Fibroblast of lung (primary cell): Measurements from ENCODE around the gene ATP2A2. TPM values are rescaled to one million over a fixed set of nuclear protein-coding genes. Genes with fewer than 3 reads are reported as not detected.

Source experiments
- DNase-seq, 2 donors: peaks; one replicate each; pipeline versions ENCODE4 v3.0.0 to v3.0.0-alpha.2; 2010; ENCODE audit warnings: low read depth in 2 of 2
- H2AFZ ChIP-seq: 2 replicates; pipeline ENCODE4 v1.5.1; 2012; ENCODE audit warnings: low read length, control low read depth, inconsistent platforms
- H3K27ac ChIP-seq: 2 replicates; pipeline ENCODE4 v1.5.1; 2011; ENCODE audit warnings: low read length, control low read depth; ENCODE audit not compliant: insufficient read depth
- H3K27me3 ChIP-seq: 2 replicates; pipeline ENCODE4 v1.5.1; 2011; ENCODE audit warnings: mild to moderate bottlenecking, low read length; ENCODE audit not compliant: control insufficient read depth, insufficient read depth
- H3K36me3 ChIP-seq: 2 replicates; pipeline ENCODE4 v1.5.1; 2011; ENCODE audit warnings: low read length; ENCODE audit not compliant: control insufficient read depth, insufficient read depth
- H3K4me1 ChIP-seq: 2 replicates; pipeline ENCODE4 v1.5.1; 2011; ENCODE audit warnings: low read length; ENCODE audit not compliant: control insufficient read depth, insufficient read depth; ENCODE audit errors: extremely low read depth
- H3K4me2 ChIP-seq: 2 replicates; pipeline ENCODE4 v1.5.1; 2011; ENCODE audit warnings: low read length, control low read depth; ENCODE audit not compliant: insufficient read depth; ENCODE audit errors: extremely low read depth
- H3K4me3 ChIP-seq, 4 experiments: fragments of 200-600 bp in 1 of 4; sonication (generic) in 1 of 4; replicated peaks in 1 of 4; 2 replicates each; pipeline ENCODE4 v1.5.1; 2011 to 2016; ENCODE audit warnings: low read length in 4 of 4, low read depth in 3 of 4, mild to moderate bottlenecking in 3 of 4, control low read depth in 2 of 4, inconsistent platforms in 1 of 4, mixed read lengths in 1 of 4; ENCODE audit not compliant: insufficient read depth in 1 of 4; ENCODE audit errors: control extremely low read depth in 1 of 4
- H3K79me2 ChIP-seq: 2 replicates; pipeline ENCODE4 v1.5.1; 2012; ENCODE audit warnings: mild to moderate bottlenecking, low read length, inconsistent platforms; ENCODE audit not compliant: control insufficient read depth, insufficient read depth
- H3K9ac ChIP-seq: 2 replicates; pipeline ENCODE4 v1.5.1; 2011; ENCODE audit warnings: mild to moderate bottlenecking, low read length, control low read depth; ENCODE audit not compliant: insufficient read depth
- H3K9me3 ChIP-seq: 2 replicates; pipeline ENCODE4 v1.5.1; 2012; ENCODE audit warnings: low read depth, low read length; ENCODE audit not compliant: control insufficient read depth, insufficient read depth
- H4K20me1 ChIP-seq: 2 replicates; pipeline ENCODE4 v1.5.1; 2011; ENCODE audit warnings: low read length; ENCODE audit not compliant: control insufficient read depth, insufficient read depth; ENCODE audit errors: extremely low read depth
- CTCF ChIP-seq, 2 donors: IDR thresholded peaks in 1 of 2; conservative IDR thresholded peaks in 1 of 2; 1 replicate in 1 of 2; 2 replicates in 1 of 2; pipeline ENCODE4 v1.5.1; 2011 to 2012; ENCODE audit warnings: low read length in 2 of 2, control low read depth in 1 of 2, inconsistent platforms in 1 of 2, low read depth in 1 of 2, mild to moderate bottlenecking in 1 of 2
- EZH2 ChIP-seq: IDR thresholded peaks from 2 replicates; pipeline ENCODE4 v1.5.1; 2012; ENCODE audit warnings: low read length, control low read depth, mild to moderate bottlenecking; ENCODE audit errors: missing control alignments
- polyA plus RNA-seq, 2 donors: library from polyadenylated mRNA; depleted of rRNA in 1 of 2; stranded (reverse) in 1 of 2; unstranded in 1 of 2; fragments of >200 nt; gene quantifications; 2 replicates each; pipeline ENCODE4 v1.2.1, GENCODE V29; 2011 to 2012; ENCODE audit warnings: missing spikeins in 1 of 2
- total RNA-seq: library from RNA; depleted of rRNA; stranded (reverse); fragments of >200 nt; gene quantifications from 2 replicates; pipeline ENCODE4 v1.2.1, GENCODE V29; 2014

Gene ATP2A2
- total and polyA plus RNA-seq, 2 donors (not counting 1 experiment from before 2014, with no cell fraction given) = 151 to 216 TPM

GRCh38 chr12:110310763-110311162 is 29.7 kb downstream of the ATP2A2 start:
- Histone ChIP-seq H3K4me1 (no peaks in the 10 kb centered on the region), H3K9me3 (no peaks in the 10 kb centered on the region), H3K4me3 (no peak overlapping the region), H3K79me2 (peaks cover 80% of the 10 kb centered on the region), H3K4me2 (no peak overlapping the region), H2AFZ (no peak overlapping the region), H3K27ac (no peak overlapping the region), H3K27me3 (no peaks in the 10 kb centered on the region), H3K9ac (no peak overlapping the region), H4K20me1 (no peaks in the 10 kb centered on the region), H3K36me3 (peaks cover 4% of the 10 kb centered on the region)
- DNase-seq = no peak
- TF ChIP-seq CTCF (conservative IDR thresholded peaks at IDR 0.05 in 1 of 2, IDR thresholded peaks at IDR 0.05 in 1 of 2; ENCODE audit: low read depth in 1 of 2, low read length in 2 of 2) (no peak), EZH2 (no peak)

- TF ChIP-seq CTCF (conservative IDR thresholded peaks at IDR 0.05 in 1 of 2, IDR thresholded peaks at IDR 0.05 in 1 of 2; ENCODE audit: low read depth in 1 of 2, low read length in 2 of 2) (no peak), EZH2 (no peak)
- no peak overlapping the region for H3K4me3 ChIP-seq
- H4K20me1 ChIP-seq = no peaks in the 10 kb centered on the region
- H3K4me1 ChIP-seq = peaks cover 8% of the 10 kb centered on the region
- no peak overlapping the region for H3K4me2 ChIP-seq
- H3K79me2 ChIP-seq = peaks cover 82% of the 10 kb centered on the region
- H3K9ac ChIP-seq = no peak overlapping the region
- H3K27me3 ChIP-seq = no peaks in the 10 kb centered on the region
- H3K36me3 ChIP-seq = peaks cover 4% of the 10 kb centered on the region
- H3K27ac ChIP-seq = no peak overlapping the region
- no peak for DNase-seq
- no peak overlapping the region for H2AFZ ChIP-seq
- H3K9me3 ChIP-seq = no peaks in the 10 kb centered on the region
Measured at GRCh38 chr12:110311903-110312302, 30.9 kb downstream of the ATP2A2 start.

- peak; percentile 66 to 78 for DNase-seq
- peaks cover 11% of the 10 kb centered on the region for H3K4me1 ChIP-seq
- no peaks in the 10 kb centered on the region for H3K27me3 ChIP-seq
- no peak overlapping the region for H3K4me2 ChIP-seq
- H4K20me1 ChIP-seq = no peaks in the 10 kb centered on the region
- H3K9ac ChIP-seq = no peak overlapping the region
- H3K9me3 ChIP-seq = no peaks in the 10 kb centered on the region
- H2AFZ ChIP-seq = no peak overlapping the region
- H3K27ac ChIP-seq = peak overlapping the region; percentile 58
- H3K79me2 ChIP-seq = peaks cover 78% of the 10 kb centered on the region
- TF ChIP-seq CTCF (conservative IDR thresholded peaks at IDR 0.05 in 1 of 2, IDR thresholded peaks at IDR 0.05 in 1 of 2; ENCODE audit: low read depth in 1 of 2, low read length in 2 of 2) (no peak), EZH2 (no peak)
- H3K36me3 ChIP-seq = peaks cover 4% of the 10 kb centered on the region
- H3K4me3 ChIP-seq = no peak overlapping the region
Measured at GRCh38 chr12:110312581-110313360, 31.7 kb downstream of the ATP2A2 start.
